Sigmoid colon (tissue), 7 donors: Measurements from ENCODE around the gene CEP97. TPM values are rescaled to one million over a fixed set of nuclear protein-coding genes. Genes with fewer than 3 reads are reported as not detected.
"Not testable (repeated sequence)": the region's sequence is repeated elsewhere in the genome, so short reads cannot be mapped to it uniquely, and the experiment has no call there.

Source experiments
- DNase-seq: peaks from one replicate; pipeline ENCODE4 v3.0.0-alpha.2; 2019
- H3K27ac ChIP-seq, 4 donors: fragments of 200-600 bp; sonication (generic); one replicate each; pipeline ENCODE4 v1.5.1; 2016 to 2019; ENCODE audit warnings: mild to moderate bottlenecking in 1 of 4
- H3K27me3 ChIP-seq, 3 donors: fragments of 200-600 bp; sonication (generic); one replicate each; pipeline ENCODE4 v1.5.1; 2019; ENCODE audit warnings: mild to moderate bottlenecking in 1 of 3
- H3K36me3 ChIP-seq, 4 donors: fragments of 200-600 bp; sonication (generic); one replicate each; pipeline ENCODE4 v1.5.1; 2016 to 2019
- H3K4me1 ChIP-seq, 4 donors: fragments of 200-600 bp; sonication (generic); one replicate each; pipeline ENCODE4 v1.5.1; 2017 to 2019
- H3K4me3 ChIP-seq, 4 donors: fragments of 200-600 bp; sonication (generic); one replicate each; pipeline ENCODE4 v1.5.1; 2017 to 2019; ENCODE audit warnings: mild to moderate bottlenecking in 2 of 4, moderate library complexity in 1 of 4
- H3K9me3 ChIP-seq, 4 donors: fragments of 200-600 bp in 3 of 4; sonication (generic) in 3 of 4; one replicate each; pipeline versions ENCODE4 v1.5.1 to v1.6.1; 2013 to 2019
- CTCF ChIP-seq, 4 experiments: fragments of 450-650 bp in 3 of 4; fragments of 200-600 bp in 1 of 4; IDR thresholded peaks; one replicate each; pipeline ENCODE4 v1.5.1; 2016 to 2019; ENCODE audit warnings: antibody characterized with exemption in 4 of 4, mild to moderate bottlenecking in 3 of 4, moderate library complexity in 2 of 4
- EP300 ChIP-seq, 4 donors: sonication (generic); formaldehyde crosslinking; IDR thresholded peaks; one replicate each; pipeline ENCODE4 v1.6.1; 2017; ENCODE audit warnings: antibody characterized with exemption in 4 of 4
- POLR2A ChIP-seq, 2 donors: fragments of 450-650 bp; IDR thresholded peaks; one replicate each; pipeline ENCODE4 v1.6.1; 2016; ENCODE audit warnings: antibody characterized with exemption in 2 of 2, mild to moderate bottlenecking in 2 of 2, moderate library complexity in 2 of 2
- POLR2AphosphoS5 ChIP-seq, 4 donors: sonication (generic); formaldehyde crosslinking; IDR thresholded peaks; one replicate each; pipeline ENCODE4 v1.6.1; 2017; ENCODE audit warnings: antibody characterized with exemption in 4 of 4
- WGBS, 2 donors: extraction: QIAGEN DNeasy Blood & Tissue Kit; methylation state at CpG; one replicate each; pipeline ENCODE4 v1.1.7; 2013; 5-methylcytosine and 5-hydroxymethylcytosine counted together
- intact Hi-C: fragments of 100-400 bp; cut with DNase I; formaldehyde crosslinking; loops from one replicate; pipeline ENCODE4 v1.15.1; 2023
- polyA plus RNA-seq, 3 donors: library from polyadenylated mRNA; stranded (reverse); fragments of 200-250 nt; gene quantifications; one replicate each; pipeline ENCODE4 v1.2.3, GENCODE V29; 2013
- total RNA-seq, 4 donors: library from RNA; depleted of rRNA; stranded (reverse); fragments of >200 nt; gene quantifications; one replicate each; pipeline ENCODE4 v1.1.0, GENCODE V29; 2016
- donor health status: healthy with polysubstance abuse.
- donor health status: Bipolar disorder and iron deficiency.
- donor health status: healthy.

Gene CEP97
- total and polyA plus RNA-seq, 7 donors: 0.69 to 11.1 (median 9.0) TPM

- H3K36me3 ChIP-seq: peaks cover 15 to 76% (median 30%) of the 10 kb centered on the region in 4 donors
- no peak overlapping the region for H3K4me3 ChIP-seq
- H3K9me3 ChIP-seq: no peaks in the 10 kb centered on the region
- DNase-seq: no peak
- TF ChIP-seq POLR2AphosphoS5 (IDR thresholded peaks at IDR 0.05) (no peak), EP300 (IDR thresholded peaks at IDR 0.05) (no peak), POLR2A (IDR thresholded peaks at IDR 0.05) (no peak), CTCF (IDR thresholded peaks at IDR 0.05) (no peak)
- H3K4me1 ChIP-seq: peaks cover 0 to 6% (median 3%) of the 10 kb centered on the region in 4 donors
- H3K27ac ChIP-seq: no peak overlapping the region
- no peaks in the 10 kb centered on the region for H3K27me3 ChIP-seq
- intact Hi-C loops: no loop called here
Observed at GRCh38 chr3:101730839-101731238, 6.4 kb downstream of the CEP97 start.

GRCh38 chr3:101732240-101732641, 7.8 kb downstream of the CEP97 start:
- Histone ChIP-seq H3K9me3 (no peaks in the 10 kb centered on the region), H3K27me3 (no peaks in the 10 kb centered on the region), H3K27ac (no peak overlapping the region), H3K4me1 (no peaks in the 10 kb centered on the region), H3K4me3 (no peak overlapping the region), H3K36me3 (peaks cover 15 to 87% (median 37%) of the 10 kb centered on the region in 4 donors)
- intact Hi-C loops: no loop called here
- 94 to 95% methylated on average over 4 of the region's 4 CpGs for WGBS, 2 donors
- TF ChIP-seq CTCF (IDR thresholded peaks at IDR 0.05) (no peak), EP300 (IDR thresholded peaks at IDR 0.05) (no peak), POLR2AphosphoS5 (IDR thresholded peaks at IDR 0.05) (peak in 1 of 4 donors; percentile 24)
- DNase-seq: no peak

GRCh38 chr3:101735833-101736232, 11.4 kb downstream of the CEP97 start:
- H3K36me3 ChIP-seq: peaks cover 15 to 59% (median 37%) of the 10 kb centered on the region in 4 donors
- H3K27me3 ChIP-seq: no peaks in the 10 kb centered on the region
- no peak for DNase-seq
- no peak overlapping the region for H3K27ac ChIP-seq
- no peaks in the 10 kb centered on the region for H3K9me3 ChIP-seq
- WGBS, 2 donors: 98% methylated on average over 10 of the region's 10 CpGs
- no peaks in the 10 kb centered on the region for H3K4me1 ChIP-seq
- intact Hi-C loops: no loop called here
- no peak for TF ChIP-seq CTCF (IDR thresholded peaks at IDR 0.05)
- TF ChIP-seq POLR2AphosphoS5 (IDR thresholded peaks at IDR 0.05): no peak
- no peak for TF ChIP-seq EP300 (IDR thresholded peaks at IDR 0.05)
- TF ChIP-seq POLR2A (IDR thresholded peaks at IDR 0.05): no peak
- no peak overlapping the region for H3K4me3 ChIP-seq

GRCh38 chr3:101741914-101742313, 17.5 kb downstream of the CEP97 start:
- H3K36me3 ChIP-seq, H3K4me3 ChIP-seq, H3K4me1 ChIP-seq, H3K27ac ChIP-seq, H3K27me3 ChIP-seq, DNase-seq, H3K9me3 ChIP-seq, intact Hi-C loops: not testable (repeated sequence)
- WGBS, 2 donors: 94 to 95% methylated on average over 3 of the region's 3 CpGs

- Histone ChIP-seq H3K27me3 (no peaks in the 10 kb centered on the region), H3K4me1 (no peaks in the 10 kb centered on the region), H3K4me3 (no peak overlapping the region), H3K27ac (no peak overlapping the region), H3K36me3 (peaks cover 0 to 4% (median 0%) of the 10 kb centered on the region in 4 donors), H3K9me3 (no peaks in the 10 kb centered on the region)
- DNase-seq: no peak
- TF ChIP-seq EP300 (IDR thresholded peaks at IDR 0.05) (no peak), CTCF (IDR thresholded peaks at IDR 0.05) (no peak), POLR2AphosphoS5 (IDR thresholded peaks at IDR 0.05) (no peak), POLR2A (IDR thresholded peaks at IDR 0.05) (no peak)
- intact Hi-C loops: no loop called here
- 41 to 49% methylated on average over 1 of the region's 1 CpG for WGBS, 2 donors
Observed at GRCh38 chr3:101744811-101745210, 20.4 kb downstream of the CEP97 start.

GRCh38 chr3:101745934-101746333, 21.5 kb downstream of the CEP97 start:
- H3K9me3 ChIP-seq, intact Hi-C loops, DNase-seq, H3K4me3 ChIP-seq, H3K36me3 ChIP-seq, H3K27ac ChIP-seq, H3K27me3 ChIP-seq, H3K4me1 ChIP-seq: not testable (repeated sequence)
- 93 to 100% methylated on average over 1 of the region's 1 CpG for WGBS, 2 donors

- H3K27ac ChIP-seq, H3K27me3 ChIP-seq, H3K9me3 ChIP-seq, H3K4me1 ChIP-seq, intact Hi-C loops, DNase-seq, H3K4me3 ChIP-seq: not testable (repeated sequence)
- peaks cover 0 to 39% (median 11%) of the 10 kb centered on the region in 4 donors for H3K36me3 ChIP-seq
- WGBS, 2 donors: 93 to 95% methylated on average over 14 of the region's 23 CpGs
Observed at GRCh38 chr3:101753386-101754113, 29.1 kb downstream of the CEP97 start.
